Activated CD4-positive, alpha-beta T cell treated with anti-CD3 and anti-CD28 coated beads, Interleukin-10, Interleukin-2, amounts not matched to agents 100 ng/mL and 50 ng/mL, durations not matched to agents 16 hours and 8 hours (primary cell): ENCODE results near the gene MZT2A.
"Not testable (repeated sequence)": the region's sequence is repeated elsewhere in the genome, so short reads cannot be mapped to it uniquely, and the experiment has no call there.

Experiments used
- DNase-seq: peaks from one replicate; pipeline ENCODE4 v3.0.0-alpha.2; 2020

The MZT2A gene

GRCh38 chr2:131445896-131446295 is 46.3 kb downstream of the MZT2A start:
- DNase-seq = no peak

- DNase-seq = not testable (repeated sequence)
Observed at GRCh38 chr2:131445515-131445797, 46.7 kb downstream of the MZT2A start.

- DNase-seq = not testable (repeated sequence)
Observed at GRCh38 chr2:131444736-131445514, 47.3 kb downstream of the MZT2A start.

- peak; percentile 44 for DNase-seq
Observed at GRCh38 chr2:131440742-131441468, 51.3 kb downstream of the MZT2A start.
